K562 (cell line): ENCODE measurements around the gene CACNA2D3. TPM values are rescaled to one million over a fixed set of nuclear protein-coding genes. Genes with fewer than 3 reads are reported as not detected.

Source experiments
- ATAC-seq: fragments of 200-7000 bp; cut with Tn5 transposase; 3 replicates; pipeline ENCODE4 v1.9.1; 2020; ENCODE audit warnings: moderate library complexity
- BruUV-seq: library from RNA; stranded (reverse); fragments of 400-500 nt; replicated peaks from 2 replicates; lab custom pipeline; 2021; lab: Mats Ljungman, UMichigan
- CTCF ChIA-PET: fragments of 300-600 bp; formaldehyde crosslinking; extraction: SDS; loops from one replicate; lab custom pipeline; 2021; ENCODE audit warnings: low intra/inter-chr PET ratio; lab: Yijun Ruan, JAX
- POLR2A ChIA-PET: fragments of 300-600, 350-650 bp; sonication (Branson Sonifier 250); formaldehyde crosslinking; extraction: SDS; loops from one replicate; lab custom pipeline; 2021; ENCODE audit warnings: antibody characterized with exemption, inconsistent platforms; lab: Yijun Ruan, JAX
- DNase-seq, 4 experiments: peaks; one replicate each; pipeline versions ENCODE4 v3.0.0 to v3.0.0-alpha.2; 2011 to 2018; ENCODE audit warnings: low spot score in 3 of 4, mixed read lengths in 3 of 4; ENCODE audit errors: extremely low read depth in 1 of 4
- FAIRE-seq: peaks from 2 replicates; lab custom pipeline; 2011; peaks lifted over from hg19 to GRCh38; lab: Jason Lieb, UNC
- H2AFZ ChIP-seq: 2 replicates; pipeline ENCODE4 v1.6.0; 2011; ENCODE audit warnings: low read depth, low read length, control low read depth, inconsistent platforms
- H3K27ac ChIP-seq: fragments of 200-600 bp; 3 replicates; pipeline ENCODE4 v1.8.0; 2011; ENCODE audit warnings: low read depth, mild to moderate bottlenecking, control low read depth, inconsistent platforms, low read length, moderate library complexity, mixed read lengths; ENCODE audit errors: extremely low read depth
- H3K27me3 ChIP-seq, 2 experiments: fragments of 300-600 bp in 1 of 2; 2 replicates in 1 of 2; 3 replicates in 1 of 2; pipeline versions ENCODE4 v1.6.0 to v1.8.0; 2011; ENCODE audit warnings: inconsistent platforms in 2 of 2, low read length in 2 of 2, mild to moderate bottlenecking in 1 of 2, mixed read lengths in 1 of 2, moderate library complexity in 1 of 2; ENCODE audit not compliant: control insufficient read depth in 2 of 2, insufficient read depth in 2 of 2
- H3K36me3 ChIP-seq: fragments of 300-600 bp; 3 replicates; pipeline ENCODE4 v1.8.0; 2011; ENCODE audit warnings: mild to moderate bottlenecking, low read length, inconsistent platforms; ENCODE audit not compliant: control insufficient read depth, insufficient read depth
- H3K4me1 ChIP-seq, 2 experiments: fragments of 200-600 bp in 1 of 2; replicated peaks in 1 of 2; 2 replicates in 1 of 2; 3 replicates in 1 of 2; pipeline versions ENCODE4 v1.5.1 to v1.8.0; 2011; ENCODE audit warnings: inconsistent platforms in 2 of 2, low read length in 2 of 2, mild to moderate bottlenecking in 1 of 2, mixed read lengths in 1 of 2, moderate library complexity in 1 of 2; ENCODE audit not compliant: control insufficient read depth in 2 of 2, insufficient read depth in 2 of 2
- H3K4me2 ChIP-seq: 2 replicates; pipeline ENCODE4 v1.6.1; 2011; ENCODE audit warnings: low read length, control low read depth, inconsistent platforms, mixed read lengths; ENCODE audit not compliant: insufficient read depth
- H3K4me3 ChIP-seq: fragments of 200-600 bp; sonication (generic), shearing (Covaris generic); 2 replicates; pipeline ENCODE4 v1.5.1; 2016; ENCODE audit warnings: control low read depth, inconsistent platforms
- H3K79me2 ChIP-seq: fragments of 200-600 bp; 3 replicates; pipeline ENCODE4 v1.8.0; 2011; ENCODE audit warnings: low read length, inconsistent platforms; ENCODE audit not compliant: control insufficient read depth, insufficient read depth
- H3K9ac ChIP-seq, 2 experiments: 2 replicates each; pipeline versions ENCODE4 v1.6.0 to v1.6.1; 2011; ENCODE audit warnings: low read depth in 2 of 2, low read length in 2 of 2, control low read depth in 1 of 2, inconsistent platforms in 1 of 2, mild to moderate bottlenecking in 1 of 2, mixed read lengths in 1 of 2; ENCODE audit not compliant: insufficient read depth in 1 of 2
- H3K9me1 ChIP-seq: one replicate; pipeline ENCODE4 v1.6.0; 2011; ENCODE audit warnings: inconsistent platforms, mild to moderate bottlenecking, low read length, moderate library complexity; ENCODE audit not compliant: control insufficient read depth, insufficient read depth
- H3K9me3 ChIP-seq: replicated peaks from 2 replicates; pipeline ENCODE4 v1.5.1; 2011; ENCODE audit warnings: low read depth, low read length, inconsistent platforms; ENCODE audit not compliant: control insufficient read depth, insufficient read depth
- H4K20me1 ChIP-seq: replicated peaks from 2 replicates; pipeline ENCODE4 v1.6.1; 2011; ENCODE audit warnings: low read length, inconsistent platforms, mixed read lengths; ENCODE audit not compliant: control insufficient read depth, insufficient read depth
- CTCF ChIP-seq, 3 experiments: IDR thresholded peaks in 2 of 3; conservative IDR thresholded peaks in 1 of 3; 2 replicates each; pipeline ENCODE4 v1.5.1; 2011 to 2012; ENCODE audit warnings: low read length in 3 of 3, mild to moderate bottlenecking in 3 of 3, control low read depth in 2 of 3, improper control_type of control experiment in 1 of 3, inconsistent platforms in 1 of 3, low read depth in 1 of 3, mixed read lengths in 1 of 3, moderate library complexity in 1 of 3; ENCODE audit not compliant: insufficient read depth in 2 of 3
- MLLT1 ChIP-seq, 2 experiments: fragments of 450-650 bp; IDR thresholded peaks; 2 replicates each; pipeline ENCODE4 v1.6.1; 2016
- TSC22D4 ChIP-seq: fragments of 450-650 bp; IDR thresholded peaks from 2 replicates; pipeline ENCODE4 v1.6.1; 2016; ENCODE audit warnings: missing genetic modification characterization, missing biosample characterization, control low read depth
- WGBS: fragments of 100-300 bp; shearing (Covaris generic); methylation state at CpG from one replicate; pipeline ENCODE4 v1.1.6; 2016; ENCODE audit warnings: low coverage, mixed read lengths; ENCODE audit not compliant: insufficient coverage; ENCODE audit errors: missing lambda C conversion rate; 5-methylcytosine and 5-hydroxymethylcytosine counted together
- in situ Hi-C: fragments of 300-500 bp; cut with MboI; formaldehyde crosslinking; loops from 4 replicates; pipeline ENCODE4 v1.15.0; 2018; ENCODE audit warnings: inconsistent platforms, mixed read lengths
- intact Hi-C: fragments of 100-400 bp; cut with micrococcal nuclease; formaldehyde crosslinking; loops from 2 replicates; pipeline ENCODE4 v1.14.2; 2022
- polyA plus RNA-seq, 8 experiments: library from polyadenylated mRNA; depleted of rRNA in 4 of 8; stranded (reverse) in 5 of 8; unstranded in 3 of 8; fragments of >200 nt; fragmentation: Nextera tagmentation in 2 of 8; fragmentation: Illumina TruSeq in 1 of 8; extraction: Ambion mirVana in 2 of 8; extraction: Trizol in 1 of 8; gene quantifications; 2 replicates each; pipeline versions ENCODE4 v1.2.1 to v1.2.3, GENCODE V29; 2011 to 2014; ENCODE audit warnings: inconsistent platforms in 1 of 8, missing spikeins in 1 of 8
- total RNA-seq, 7 experiments: library from RNA; depleted of rRNA in 6 of 7; stranded (reverse); fragments of >200 nt in 6 of 7; fragmentation: Illumina TruSeq in 2 of 7; extraction: Trizol in 2 of 7; gene quantifications; 2 replicates each; pipeline versions ENCODE4 v1.2.1 to v1.2.3, GENCODE V29; 2011 to 2021; ENCODE audit warnings: low replicate concordance in 1 of 7

The CACNA2D3 gene
- total and polyA plus RNA-seq, 9 of the 15 experiments (the other 6 are each of a cell fraction or from before 2014, with no cell fraction given): 0.01 TPM; not detected in 8

DNA sequence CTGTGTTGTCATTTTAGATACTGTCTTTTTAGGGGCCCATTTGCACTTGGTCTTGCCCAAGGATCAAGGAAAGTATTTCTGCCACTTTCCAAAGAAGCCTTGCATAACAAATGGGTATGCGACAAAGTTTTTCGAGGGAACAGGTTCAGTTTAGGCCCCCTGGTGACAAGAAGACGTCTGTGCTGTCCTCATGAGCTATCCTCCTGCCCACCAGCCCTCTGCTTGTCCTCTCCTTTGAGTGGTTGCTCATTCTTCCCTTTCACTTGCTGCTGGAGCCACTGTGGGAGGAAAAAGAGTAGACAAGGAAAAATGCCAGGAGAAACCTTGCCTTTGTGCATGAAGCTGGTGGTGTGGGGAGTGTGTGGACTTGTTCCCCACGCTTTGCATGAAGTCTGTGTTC is 171.9 kb downstream of the CACNA2D3 start:
- DNase-seq (no peak), ATAC-seq (no peak), FAIRE-seq (no peak)
- no peaks in the 10 kb centered on the region for H3K9me1 ChIP-seq
- intact Hi-C loops: no loop called here
- TF ChIP-seq MLLT1 (IDR thresholded peaks at IDR 0.05): no peak
- TF ChIP-seq TSC22D4 (tag): no peak
- TF ChIP-seq CTCF (IDR thresholded peaks at IDR 0.05 in 2 of 3, conservative IDR thresholded peaks at IDR 0.05 in 1 of 3; ENCODE audit: insufficient read depth in 2 of 3, low read depth in 1 of 3, low read length in 3 of 3): 0 out of 6 replicates have a peak, but pooled peaks of 1 of the 3 experiments have one; percentile 9
- H3K4me3 ChIP-seq: no peak overlapping the region
- no peak overlapping the region for H3K27ac ChIP-seq
- H3K9ac ChIP-seq: no peak overlapping the region
- H3K4me1 ChIP-seq: no peaks in the 10 kb centered on the region
- no peaks in the 10 kb centered on the region for H3K79me2 ChIP-seq
- 3% methylated on average over 4 of the region's 4 CpGs for WGBS
- H3K36me3 ChIP-seq: no peaks in the 10 kb centered on the region
- CTCF ChIA-PET: no interaction called here
- no peaks in the 10 kb centered on the region for H3K27me3 ChIP-seq
- no peaks in the 10 kb centered on the region for H3K9me3 ChIP-seq
- H4K20me1 ChIP-seq: no peaks in the 10 kb centered on the region
- no peak overlapping the region for H3K4me2 ChIP-seq
- H2AFZ ChIP-seq: no peak overlapping the region
- BruUV-seq: no TSS peak
- in situ Hi-C loops: loop anchor here (5.0 kb wide), 1 partner anchor 62 kb away; no protein-coding TSS in a partner anchor
- POLR2A ChIA-PET: no interaction called here
